Upper lobe of left lung (tissue), 4 donors: ENCODE results near the gene NIPBL.

ENCODE experiments used
- CTCF ChIP-seq, 6 experiments: fragments of 450-650 bp in 4 of 6; fragments of 200-600 bp in 2 of 6; sonication (generic) in 2 of 6; IDR thresholded peaks; one replicate each; pipeline ENCODE4 v1.5.1; 2016 to 2019; ENCODE audit warnings: antibody characterized with exemption in 6 of 6
- EP300 ChIP-seq, 4 donors: sonication (generic); formaldehyde crosslinking; IDR thresholded peaks; one replicate each; pipeline ENCODE4 v1.5.1; 2017; ENCODE audit warnings: antibody characterized with exemption in 4 of 4, control low read depth in 2 of 4
- POLR2A ChIP-seq, 4 donors: fragments of 450-650 bp; IDR thresholded peaks; one replicate each; pipeline ENCODE4 v1.5.1; 2016 to 2017; ENCODE audit warnings: antibody characterized with exemption in 4 of 4, mild to moderate bottlenecking in 2 of 4
- POLR2AphosphoS5 ChIP-seq, 2 donors: sonication (generic); formaldehyde crosslinking; IDR thresholded peaks; one replicate each; pipeline ENCODE4 v1.5.1; 2017; ENCODE audit warnings: antibody characterized with exemption in 2 of 2

- TF ChIP-seq CTCF (IDR thresholded peaks at IDR 0.05) (no peak), EP300 (IDR thresholded peaks at IDR 0.05) (no peak), POLR2AphosphoS5 (IDR thresholded peaks at IDR 0.05) (no peak), POLR2A (IDR thresholded peaks at IDR 0.05) (no peak)
These were observed 108.8 kb downstream of the NIPBL start for GRCh38 chr5:36985387-36985786.
